ENCODE results near the gene ZNF224. TPM values are rescaled to one million over a fixed set of nuclear protein-coding genes. Genes with fewer than 3 reads are reported as not detected.

The ZNF224 gene
- total and polyA plus RNA-seq, 2 of the 13 experiments (the other 11 are each of a cell fraction or from before 2014, with no cell fraction given), result 13.0 to 16.1 TPM

DNA sequence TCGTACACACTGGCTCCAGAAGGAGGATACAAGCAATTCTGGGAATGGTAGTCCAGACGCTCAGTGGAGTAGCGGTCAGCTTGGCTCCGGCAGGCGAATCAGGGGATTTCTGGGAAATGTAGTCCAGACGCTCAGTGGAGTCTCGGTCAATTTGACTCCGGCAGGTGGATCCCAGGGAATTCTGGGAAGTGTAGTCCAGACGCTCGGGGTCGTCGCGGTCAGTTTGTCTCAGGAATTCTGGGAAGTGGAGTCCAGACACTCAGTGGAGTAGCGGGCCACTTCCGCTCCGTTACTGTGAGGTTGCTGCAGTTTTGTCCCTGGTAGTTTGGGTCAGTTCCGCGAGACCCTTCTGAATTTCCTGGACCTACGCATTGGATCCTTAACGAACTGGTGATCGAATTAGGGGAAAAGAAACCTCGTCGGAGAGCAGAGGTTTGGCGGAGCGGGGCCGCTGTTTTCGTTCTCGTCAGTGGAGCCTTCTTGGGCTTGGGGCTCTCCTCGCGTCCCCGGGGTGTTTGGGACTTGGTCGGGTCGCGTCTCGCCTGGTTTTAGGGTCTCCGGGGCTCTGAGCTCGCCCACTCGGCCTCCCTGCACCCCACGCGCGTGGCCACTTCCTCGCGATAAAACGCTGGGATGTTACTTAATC is 19.1 kb downstream of the ZNF224 start, which contains the start of gene ZNF225 (continued):
- peak; percentile 71; the same call in 1 of the 2 replicates for TF ChIP-seq ZNF556 (CRISPR knock-in tag; IDR thresholded peaks at IDR 0.05; ENCODE audit: borderline replicate concordance)
- TF ChIP-seq ZNF205 (CRISPR knock-in tag; IDR thresholded peaks at IDR 0.05), result no peak
- TF ChIP-seq, protein P1, sequence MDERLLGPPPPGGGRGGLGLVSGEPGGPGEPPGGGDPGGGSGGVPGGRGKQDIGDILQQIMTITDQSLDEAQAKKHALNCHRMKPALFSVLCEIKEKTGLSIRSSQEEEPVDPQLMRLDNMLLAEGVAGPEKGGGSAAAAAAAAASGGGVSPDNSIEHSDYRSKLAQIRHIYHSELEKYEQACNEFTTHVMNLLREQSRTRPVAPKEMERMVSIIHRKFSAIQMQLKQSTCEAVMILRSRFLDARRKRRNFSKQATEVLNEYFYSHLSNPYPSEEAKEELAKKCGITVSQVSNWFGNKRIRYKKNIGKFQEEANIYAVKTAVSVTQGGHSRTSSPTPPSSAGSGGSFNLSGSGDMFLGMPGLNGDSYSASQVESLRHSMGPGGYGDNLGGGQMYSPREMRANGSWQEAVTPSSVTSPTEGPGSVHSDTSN (CRISPR knock-in tag; IDR thresholded peaks at IDR 0.05), result no peak
- TF ChIP-seq HOXD1 (CRISPR knock-in tag; IDR thresholded peaks at IDR 0.05), result no peak
- TF ChIP-seq ZNF143 (CRISPR knock-in tag; IDR thresholded peaks at IDR 0.05), result peak; percentile 99
- TF ChIP-seq ZNF724P (CRISPR knock-in tag; IDR thresholded peaks at IDR 0.05; ENCODE audit: borderline replicate concordance), result no peak
- TF ChIP-seq RBM22 (optimal IDR thresholded peaks at IDR 0.05; ENCODE audit: low read length), result no peak
- no peak for TF ChIP-seq ZMYM2 (CRISPR knock-in tag; IDR thresholded peaks at IDR 0.05)
- peak; percentile 75; the same call in 1 of the 2 replicates for TF ChIP-seq REPIN1 (CRISPR knock-in tag; IDR thresholded peaks at IDR 0.05; ENCODE audit: borderline replicate concordance, low read depth)
- TF ChIP-seq, protein P2, sequence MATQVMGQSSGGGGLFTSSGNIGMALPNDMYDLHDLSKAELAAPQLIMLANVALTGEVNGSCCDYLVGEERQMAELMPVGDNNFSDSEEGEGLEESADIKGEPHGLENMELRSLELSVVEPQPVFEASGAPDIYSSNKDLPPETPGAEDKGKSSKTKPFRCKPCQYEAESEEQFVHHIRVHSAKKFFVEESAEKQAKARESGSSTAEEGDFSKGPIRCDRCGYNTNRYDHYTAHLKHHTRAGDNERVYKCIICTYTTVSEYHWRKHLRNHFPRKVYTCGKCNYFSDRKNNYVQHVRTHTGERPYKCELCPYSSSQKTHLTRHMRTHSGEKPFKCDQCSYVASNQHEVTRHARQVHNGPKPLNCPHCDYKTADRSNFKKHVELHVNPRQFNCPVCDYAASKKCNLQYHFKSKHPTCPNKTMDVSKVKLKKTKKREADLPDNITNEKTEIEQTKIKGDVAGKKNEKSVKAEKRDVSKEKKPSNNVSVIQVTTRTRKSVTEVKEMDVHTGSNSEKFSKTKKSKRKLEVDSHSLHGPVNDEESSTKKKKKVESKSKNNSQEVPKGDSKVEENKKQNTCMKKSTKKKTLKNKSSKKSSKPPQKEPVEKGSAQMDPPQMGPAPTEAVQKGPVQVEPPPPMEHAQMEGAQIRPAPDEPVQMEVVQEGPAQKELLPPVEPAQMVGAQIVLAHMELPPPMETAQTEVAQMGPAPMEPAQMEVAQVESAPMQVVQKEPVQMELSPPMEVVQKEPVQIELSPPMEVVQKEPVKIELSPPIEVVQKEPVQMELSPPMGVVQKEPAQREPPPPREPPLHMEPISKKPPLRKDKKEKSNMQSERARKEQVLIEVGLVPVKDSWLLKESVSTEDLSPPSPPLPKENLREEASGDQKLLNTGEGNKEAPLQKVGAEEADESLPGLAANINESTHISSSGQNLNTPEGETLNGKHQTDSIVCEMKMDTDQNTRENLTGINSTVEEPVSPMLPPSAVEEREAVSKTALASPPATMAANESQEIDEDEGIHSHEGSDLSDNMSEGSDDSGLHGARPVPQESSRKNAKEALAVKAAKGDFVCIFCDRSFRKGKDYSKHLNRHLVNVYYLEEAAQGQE (IDR thresholded peaks at IDR 0.05; ENCODE audit: borderline replicate concordance in 1 of 2, low read depth in 1 of 2, low read length in 2 of 2), result no peak
- TF ChIP-seq ZNF781 (CRISPR knock-in tag; IDR thresholded peaks at IDR 0.05; ENCODE audit: borderline replicate concordance, not compliant biosample characterization), result no peak
- no peak for TF ChIP-seq ARNT (IDR thresholded peaks at IDR 0.05)
- TF ChIP-seq SMYD3 (CRISPR knock-in tag; IDR thresholded peaks at IDR 0.05), result no peak
- TF ChIP-seq SNAPC2 (CRISPR knock-in tag; IDR thresholded peaks at IDR 0.05), result no peak
- TF ChIP-seq, protein P3, sequence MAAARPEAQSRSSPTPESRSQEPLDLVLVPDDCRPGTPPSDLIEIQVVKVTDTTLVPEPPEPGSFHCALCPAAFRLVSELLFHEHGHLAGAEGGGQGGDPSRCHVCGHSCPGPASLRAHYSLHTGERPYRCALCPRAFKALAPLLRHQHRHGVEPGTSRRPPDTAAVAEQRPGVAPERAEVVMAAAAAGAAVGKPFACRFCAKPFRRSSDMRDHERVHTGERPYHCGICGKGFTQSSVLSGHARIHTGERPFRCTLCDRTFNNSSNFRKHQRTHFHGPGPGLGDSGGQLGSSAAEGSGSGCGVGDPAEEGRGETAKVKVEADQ (CRISPR knock-in tag; IDR thresholded peaks at IDR 0.05; ENCODE audit: borderline replicate concordance), result 0 out of 2 replicates have a peak, but pooled peaks have one; percentile 31
- peak; percentile 75 for TF ChIP-seq NFYC (CRISPR knock-in tag; IDR thresholded peaks at IDR 0.05)
- TF ChIP-seq IRF2 (CRISPR knock-in tag; IDR thresholded peaks at IDR 0.05), result peak; percentile 98
- no peak for TF ChIP-seq ZNF615 (CRISPR knock-in tag; IDR thresholded peaks at IDR 0.05; ENCODE audit: borderline replicate concordance)
- TF ChIP-seq, protein P4, sequence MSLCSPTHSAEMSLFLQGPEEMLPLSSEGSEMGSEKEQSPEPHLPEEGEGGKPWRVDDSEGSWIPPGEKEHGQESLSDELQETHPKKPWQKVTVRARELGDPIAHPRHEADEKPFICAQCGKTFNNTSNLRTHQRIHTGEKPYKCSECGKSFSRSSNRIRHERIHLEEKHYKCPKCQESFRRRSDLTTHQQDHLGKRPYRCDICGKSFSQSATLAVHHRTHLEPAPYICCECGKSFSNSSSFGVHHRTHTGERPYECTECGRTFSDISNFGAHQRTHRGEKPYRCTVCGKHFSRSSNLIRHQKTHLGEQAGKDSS (CRISPR knock-in tag; IDR thresholded peaks at IDR 0.05; ENCODE audit: borderline replicate concordance, low read depth), result no peak
- no peak for TF ChIP-seq ATAD3A (CRISPR knock-in tag; IDR thresholded peaks at IDR 0.05)
- TF ChIP-seq ZNF569 (CRISPR knock-in tag; IDR thresholded peaks at IDR 0.05; ENCODE audit: borderline replicate concordance), result no peak
- TF ChIP-seq, protein P5, sequence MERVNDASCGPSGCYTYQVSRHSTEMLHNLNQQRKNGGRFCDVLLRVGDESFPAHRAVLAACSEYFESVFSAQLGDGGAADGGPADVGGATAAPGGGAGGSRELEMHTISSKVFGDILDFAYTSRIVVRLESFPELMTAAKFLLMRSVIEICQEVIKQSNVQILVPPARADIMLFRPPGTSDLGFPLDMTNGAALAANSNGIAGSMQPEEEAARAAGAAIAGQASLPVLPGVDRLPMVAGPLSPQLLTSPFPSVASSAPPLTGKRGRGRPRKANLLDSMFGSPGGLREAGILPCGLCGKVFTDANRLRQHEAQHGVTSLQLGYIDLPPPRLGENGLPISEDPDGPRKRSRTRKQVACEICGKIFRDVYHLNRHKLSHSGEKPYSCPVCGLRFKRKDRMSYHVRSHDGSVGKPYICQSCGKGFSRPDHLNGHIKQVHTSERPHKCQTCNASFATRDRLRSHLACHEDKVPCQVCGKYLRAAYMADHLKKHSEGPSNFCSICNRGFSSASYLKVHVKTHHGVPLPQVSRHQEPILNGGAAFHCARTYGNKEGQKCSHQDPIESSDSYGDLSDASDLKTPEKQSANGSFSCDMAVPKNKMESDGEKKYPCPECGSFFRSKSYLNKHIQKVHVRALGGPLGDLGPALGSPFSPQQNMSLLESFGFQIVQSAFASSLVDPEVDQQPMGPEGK (CRISPR knock-in tag; IDR thresholded peaks at IDR 0.05), result no peak; the same call in 1 of the 2 replicates

Measured in HepG2 (cell line).